SK-N-SH (cell line): ENCODE data around the gene NPAS3. TPM values are rescaled to one million over a fixed set of nuclear protein-coding genes. Genes with fewer than 3 reads are reported as not detected.

ENCODE experiments used
- CTCF ChIA-PET: fragments of 300-600, 350-600 bp; formaldehyde crosslinking; extraction: SDS; loops from one replicate; lab custom pipeline; 2021; lab: Yijun Ruan, JAX
- POLR2A ChIA-PET: fragments of 350-600 bp; sonication (Branson Sonifier 250); formaldehyde crosslinking; extraction: SDS; loops from one replicate; lab custom pipeline; 2020; ENCODE audit warnings: antibody characterized with exemption, inconsistent platforms; lab: Yijun Ruan, JAX
- DNase-seq: peaks from one replicate; pipeline ENCODE4 v3.0.0; 2012
- H2AFZ ChIP-seq: fragments of 200-600 bp; sonication (generic); 2 replicates; pipeline ENCODE4 v1.8.1; 2016; ENCODE audit warnings: antibody characterized with exemption, mild to moderate bottlenecking, low read depth
- H3F3A ChIP-seq: fragments of 200-600 bp; sonication (generic); replicated peaks from 2 replicates; pipeline ENCODE3; 2016; ENCODE audit warnings: antibody characterized with exemption, mild to moderate bottlenecking; ENCODE audit not compliant: insufficient read depth
- H3K27ac ChIP-seq, 2 experiments: fragments of 200-500 bp in 1 of 2; fragments of 200-600 bp in 1 of 2; sonication (Bioruptor generic) in 1 of 2; sonication (generic), shearing (Covaris generic) in 1 of 2; 2 replicates each; pipeline versions ENCODE4 v1.5.1 to v1.6.1; 2014 to 2016; ENCODE audit warnings: low read depth in 2 of 2, inconsistent platforms in 1 of 2, low read length in 1 of 2, mild to moderate bottlenecking in 1 of 2, mixed read lengths in 1 of 2
- H3K27me3 ChIP-seq: fragments of 200-600 bp; sonication (generic), shearing (Covaris generic); 2 replicates; pipeline ENCODE4 v1.6.1; 2016; ENCODE audit warnings: mixed run types; ENCODE audit not compliant: insufficient read depth
- H3K36me3 ChIP-seq, 2 experiments: fragments of 200-500 bp in 1 of 2; fragments of 200-600 bp in 1 of 2; sonication (Bioruptor generic) in 1 of 2; sonication (generic) in 1 of 2; replicated peaks in 1 of 2; 2 replicates each; pipeline versions ENCODE3 to v1.5.1; 2014 to 2016; ENCODE audit warnings: low read length in 1 of 2, mild to moderate bottlenecking in 1 of 2; ENCODE audit not compliant: insufficient read depth in 2 of 2, control insufficient read depth in 1 of 2
- H3K4me1 ChIP-seq, 2 experiments: fragments of 200-500 bp in 1 of 2; fragments of 200-600 bp in 1 of 2; sonication (Bioruptor generic) in 1 of 2; sonication (generic), shearing (Covaris generic) in 1 of 2; 2 replicates each; pipeline versions ENCODE4 v1.5.1 to v1.6.1; 2014 to 2016; ENCODE audit warnings: low read depth in 1 of 2, low read length in 1 of 2, mixed run types in 1 of 2; ENCODE audit not compliant: insufficient read depth in 2 of 2, control insufficient read depth in 1 of 2
- H3K4me2 ChIP-seq: fragments of 200-600 bp; sonication (generic), shearing (Covaris generic); 2 replicates; pipeline ENCODE4 v1.6.1; 2017; ENCODE audit warnings: mixed run types
- H3K4me3 ChIP-seq, 2 experiments: fragments of 200-500 bp in 1 of 2; fragments of 200-600 bp in 1 of 2; sonication (Bioruptor generic) in 1 of 2; sonication (generic), shearing (Covaris generic) in 1 of 2; 2 replicates each; pipeline versions ENCODE4 v1.5.1 to v1.8.1; 2014 to 2016; ENCODE audit warnings: low read depth in 2 of 2, inconsistent platforms in 1 of 2, low read length in 1 of 2, mild to moderate bottlenecking in 1 of 2, mixed read lengths in 1 of 2, moderate library complexity in 1 of 2
- H3K79me2 ChIP-seq: fragments of 200-600 bp; sonication (generic); 2 replicates; pipeline ENCODE4 v1.8.1; 2017; ENCODE audit warnings: mild to moderate bottlenecking; ENCODE audit not compliant: insufficient read depth
- H3K9ac ChIP-seq: fragments of 200-600 bp; sonication (generic); 2 replicates; pipeline ENCODE4 v1.6.1; 2017; ENCODE audit warnings: mixed run types
- H3K9me2 ChIP-seq: fragments of 200-600 bp; sonication (generic); 2 replicates; pipeline ENCODE4 v1.6.1; 2017; ENCODE audit warnings: mixed run types
- H3K9me3 ChIP-seq: fragments of 200-600 bp; sonication (generic); 2 replicates; pipeline ENCODE4 v1.6.1; 2017; ENCODE audit warnings: mixed run types, mild to moderate bottlenecking, moderate library complexity
- H4K20me1 ChIP-seq: fragments of 200-600 bp; sonication (generic); 2 replicates; pipeline ENCODE4 v1.6.1; 2017; ENCODE audit warnings: mild to moderate bottlenecking, mixed run types; ENCODE audit not compliant: insufficient read depth
- CHD2 ChIP-seq: fragments of 150-350 bp; IDR thresholded peaks from 2 replicates; pipeline ENCODE4 v1.6.1; 2018; ENCODE audit warnings: low read length; ENCODE audit not compliant: partially characterized antibody
- ELF1 ChIP-seq: IDR thresholded peaks from 2 replicates; pipeline ENCODE4 v1.4.0; 2012
- EP300 ChIP-seq, 2 experiments: IDR thresholded peaks; 2 replicates each; pipeline versions ENCODE4 v1.4.0 to v1.6.1; 2012; ENCODE audit warnings: borderline replicate concordance in 1 of 2, low read depth in 1 of 2, low read length in 1 of 2
- FOXJ3 ChIP-seq: sonication (generic); formaldehyde crosslinking; IDR thresholded peaks from 2 replicates; pipeline ENCODE4 v1.5.1; 2020; ENCODE audit warnings: mild to moderate bottlenecking, missing genetic modification reagents
- FOXM1 ChIP-seq: IDR thresholded peaks from 2 replicates; pipeline ENCODE4 v1.4.0; 2012; ENCODE audit warnings: low read depth, mild to moderate bottlenecking
- JUND ChIP-seq: IDR thresholded peaks from 2 replicates; pipeline ENCODE4 v1.4.0; 2012
- MEF2A ChIP-seq: IDR thresholded peaks from 2 replicates; pipeline ENCODE4 v1.4.0; 2012; ENCODE audit warnings: low read depth, borderline replicate concordance
- POLR2AphosphoS5 ChIP-seq: IDR thresholded peaks from 2 replicates; pipeline ENCODE4 v1.6.1; 2012; ENCODE audit warnings: low read depth, low read length
- RAD21 ChIP-seq: IDR thresholded peaks from 2 replicates; pipeline ENCODE4 v1.6.1; 2012; ENCODE audit warnings: mild to moderate bottlenecking, low read length
- RCOR1 ChIP-seq: fragments of 150-350 bp; IDR thresholded peaks from 2 replicates; pipeline ENCODE4 v1.6.1; 2017; ENCODE audit warnings: antibody characterized with exemption, low read length
- RXRA ChIP-seq: IDR thresholded peaks from 2 replicates; pipeline ENCODE4 v1.4.0; 2012; ENCODE audit warnings: low read depth, mild to moderate bottlenecking, borderline replicate concordance
- TAF1 ChIP-seq: IDR thresholded peaks from 2 replicates; pipeline ENCODE4 v1.6.1; 2012; ENCODE audit warnings: low read depth, mild to moderate bottlenecking, low read length, moderate library complexity, borderline replicate concordance
- TEAD4 ChIP-seq: IDR thresholded peaks from 2 replicates; pipeline ENCODE4 v1.4.0; 2012; ENCODE audit warnings: mild to moderate bottlenecking, borderline replicate concordance; ENCODE audit not compliant: insufficient read depth
- USF1 ChIP-seq: IDR thresholded peaks from 2 replicates; pipeline ENCODE4 v1.4.0; 2012; ENCODE audit warnings: low read depth, borderline replicate concordance
- WGBS: methylation state at CpG from one replicate; pipeline ENCODE4 v1.1.6; 2017; ENCODE audit warnings: low lambda C conversion rate; 5-methylcytosine and 5-hydroxymethylcytosine counted together
- polyA plus RNA-seq, 3 experiments: library from polyadenylated mRNA; depleted of rRNA; stranded (reverse); fragments of >200 nt; gene quantifications; 2 replicates each; pipeline ENCODE4 v1.2.3, GENCODE V29; 2012
- TF ChIP-seq, protein P1 (sequence below): fragments of 150-350 bp; IDR thresholded peaks from 2 replicates; pipeline ENCODE4 v1.6.1; 2017; ENCODE audit warnings: antibody characterized with exemption, low read length, low read depth, borderline replicate concordance
- TF ChIP-seq, protein P2 (sequence below): fragments of 200-600 bp; sonication (generic); IDR thresholded peaks from 2 replicates; pipeline ENCODE4 v1.6.1; 2017; ENCODE audit warnings: antibody characterized with exemption, mild to moderate bottlenecking, moderate library complexity

Gene NPAS3
- polyA plus RNA-seq, 1 of the 3 experiments (the other 2 are of a cell fraction), result 4.3 TPM

DNA sequence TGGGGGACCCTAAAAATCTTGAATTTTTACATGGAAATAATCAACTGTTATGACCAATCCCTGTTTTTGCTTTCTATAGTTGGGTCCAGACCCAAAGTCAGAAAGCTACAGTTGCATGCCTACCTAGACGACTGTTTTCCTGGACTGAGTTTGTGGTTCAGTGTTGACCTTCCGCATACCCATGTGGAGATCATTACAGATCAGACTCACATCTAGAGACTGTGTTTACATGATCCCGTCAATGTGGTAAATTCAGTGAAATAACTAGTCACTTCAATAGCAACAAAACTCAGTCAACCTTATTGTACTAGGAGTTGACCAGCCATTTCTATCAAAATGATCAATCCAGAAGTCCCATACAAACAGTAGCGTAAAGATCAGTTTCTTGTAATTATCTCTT, 754.6 kb downstream of the NPAS3 start (continued):
- no peak for TF ChIP-seq FOXJ3 (CRISPR knock-in tag)
- TF ChIP-seq RCOR1, result no peak
- no peak for TF ChIP-seq USF1
- no peak for TF ChIP-seq CHD2
- TF ChIP-seq FOXM1, result no peak
- no peak for TF ChIP-seq TAF1
- no peak for TF ChIP-seq MEF2A
- 0 out of 2 replicates have a peak, but pooled peaks have one; percentile 40 for TF ChIP-seq ELF1
- no peak for TF ChIP-seq EP300 (IDR thresholded peaks at IDR 0.05; ENCODE audit: borderline replicate concordance in 1 of 2, low read depth in 1 of 2, low read length in 1 of 2)
- TF ChIP-seq RXRA, result 0 out of 2 replicates have a peak, but pooled peaks have one; percentile 45

GRCh38 chr14:33696165-33696564, 757.5 kb downstream of the NPAS3 start:
- H3K36me3 ChIP-seq, result no peaks in the 10 kb centered on the region
- ChIA-PET CTCF (interaction anchor here (2.0 kb wide), 1 partner anchor 96 kb away, joined by 6 read pairs; no protein-coding TSS in a partner anchor), POLR2A (no interaction called here)
- no peak overlapping the region for H3K27ac ChIP-seq
- no peaks in the 10 kb centered on the region for H4K20me1 ChIP-seq
- H3F3A ChIP-seq, result peaks cover 19% of the 10 kb centered on the region
- no peaks in the 10 kb centered on the region for H3K9me2 ChIP-seq
- no peak overlapping the region for H3K4me2 ChIP-seq
- no peak overlapping the region for H2AFZ ChIP-seq
- no peaks in the 10 kb centered on the region for H3K79me2 ChIP-seq
- WGBS, result 89% methylated on average over 9 of the region's 9 CpGs
- peaks cover 3 to 18% of the 10 kb centered on the region in 2 experiments for H3K4me1 ChIP-seq
- H3K9me3 ChIP-seq, result no peaks in the 10 kb centered on the region
- DNase-seq, result no peak
- no peaks in the 10 kb centered on the region for H3K27me3 ChIP-seq
- TF ChIP-seq TEAD4, result no peak
- no peak for TF ChIP-seq RAD21
- no peak for TF ChIP-seq POLR2AphosphoS5
- TF ChIP-seq, protein P1, sequence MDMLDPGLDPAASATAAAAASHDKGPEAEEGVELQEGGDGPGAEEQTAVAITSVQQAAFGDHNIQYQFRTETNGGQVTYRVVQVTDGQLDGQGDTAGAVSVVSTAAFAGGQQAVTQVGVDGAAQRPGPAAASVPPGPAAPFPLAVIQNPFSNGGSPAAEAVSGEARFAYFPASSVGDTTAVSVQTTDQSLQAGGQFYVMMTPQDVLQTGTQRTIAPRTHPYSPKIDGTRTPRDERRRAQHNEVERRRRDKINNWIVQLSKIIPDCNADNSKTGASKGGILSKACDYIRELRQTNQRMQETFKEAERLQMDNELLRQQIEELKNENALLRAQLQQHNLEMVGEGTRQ, result no peak
- TF ChIP-seq, protein P2, sequence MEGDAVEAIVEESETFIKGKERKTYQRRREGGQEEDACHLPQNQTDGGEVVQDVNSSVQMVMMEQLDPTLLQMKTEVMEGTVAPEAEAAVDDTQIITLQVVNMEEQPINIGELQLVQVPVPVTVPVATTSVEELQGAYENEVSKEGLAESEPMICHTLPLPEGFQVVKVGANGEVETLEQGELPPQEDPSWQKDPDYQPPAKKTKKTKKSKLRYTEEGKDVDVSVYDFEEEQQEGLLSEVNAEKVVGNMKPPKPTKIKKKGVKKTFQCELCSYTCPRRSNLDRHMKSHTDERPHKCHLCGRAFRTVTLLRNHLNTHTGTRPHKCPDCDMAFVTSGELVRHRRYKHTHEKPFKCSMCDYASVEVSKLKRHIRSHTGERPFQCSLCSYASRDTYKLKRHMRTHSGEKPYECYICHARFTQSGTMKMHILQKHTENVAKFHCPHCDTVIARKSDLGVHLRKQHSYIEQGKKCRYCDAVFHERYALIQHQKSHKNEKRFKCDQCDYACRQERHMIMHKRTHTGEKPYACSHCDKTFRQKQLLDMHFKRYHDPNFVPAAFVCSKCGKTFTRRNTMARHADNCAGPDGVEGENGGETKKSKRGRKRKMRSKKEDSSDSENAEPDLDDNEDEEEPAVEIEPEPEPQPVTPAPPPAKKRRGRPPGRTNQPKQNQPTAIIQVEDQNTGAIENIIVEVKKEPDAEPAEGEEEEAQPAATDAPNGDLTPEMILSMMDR, result no peak
- no peak for TF ChIP-seq JUND
- no peak overlapping the region for H3K9ac ChIP-seq
- H3K4me3 ChIP-seq, result no peak overlapping the region
